Measurements from ENCODE around the gene CRACR2B.

Gene CRACR2B

DNA sequence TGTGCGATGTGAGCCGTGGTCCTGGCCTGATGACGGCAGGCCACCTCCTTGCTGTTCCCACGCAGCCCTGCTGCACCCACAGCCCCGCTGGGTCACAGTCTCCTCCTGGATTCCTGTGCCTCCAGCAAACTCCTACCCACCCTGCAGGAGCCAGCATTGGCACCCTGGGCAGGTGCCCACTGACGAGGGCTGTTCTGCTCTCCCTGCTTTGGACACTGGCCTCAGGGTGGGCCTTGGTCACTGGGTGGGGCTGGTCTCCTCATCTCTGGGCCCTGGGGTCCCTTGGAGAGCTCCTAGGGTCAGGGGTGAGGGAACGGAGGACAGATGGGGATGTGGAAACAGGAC, 27.6 kb downstream of the CRACR2B start:
- no peak for DNase-seq

DNA sequence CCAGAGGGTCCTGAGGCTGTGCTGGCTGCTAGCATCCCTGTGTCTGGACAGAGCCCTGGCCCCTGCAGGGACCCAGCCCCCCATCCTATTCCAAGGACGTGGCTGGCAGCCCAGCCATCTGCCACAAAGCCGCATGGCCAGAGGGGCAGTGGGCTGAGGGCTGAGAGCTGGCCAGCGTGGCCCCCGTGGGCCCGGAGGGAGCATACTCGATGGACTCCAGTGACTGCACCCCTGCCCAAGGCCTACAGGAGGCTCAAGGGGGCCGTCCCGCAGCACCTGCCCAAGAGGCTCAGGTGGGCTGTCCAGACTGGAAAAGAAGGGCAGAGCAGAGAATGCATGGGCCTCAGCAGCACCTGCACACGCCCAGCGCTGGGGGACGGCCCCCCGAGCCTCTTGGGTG, 28.1 kb downstream of the CRACR2B start:
- DNase-seq: no peak

DNA sequence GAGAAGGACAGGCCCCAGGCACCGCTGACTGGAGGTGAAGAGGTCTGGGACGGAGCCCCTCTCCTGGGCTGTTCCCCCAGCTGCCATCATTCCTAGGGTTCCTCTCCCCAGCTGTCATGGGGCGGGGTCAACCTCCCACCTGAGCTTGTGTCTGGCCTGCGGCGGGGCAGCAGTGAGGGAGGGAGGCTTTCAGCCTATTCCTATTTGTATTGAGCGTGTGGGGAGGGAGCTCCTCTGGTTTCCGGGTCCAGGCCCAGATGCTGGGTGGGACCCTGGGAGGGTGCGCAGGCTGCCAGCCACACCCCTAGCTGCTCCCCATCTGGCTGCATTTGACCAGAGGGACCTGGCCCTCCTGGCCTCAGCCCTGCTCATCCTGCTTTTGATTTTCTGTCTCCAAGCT, 28.7 kb downstream of the CRACR2B start:
- DNase-seq: no peak

DNA sequence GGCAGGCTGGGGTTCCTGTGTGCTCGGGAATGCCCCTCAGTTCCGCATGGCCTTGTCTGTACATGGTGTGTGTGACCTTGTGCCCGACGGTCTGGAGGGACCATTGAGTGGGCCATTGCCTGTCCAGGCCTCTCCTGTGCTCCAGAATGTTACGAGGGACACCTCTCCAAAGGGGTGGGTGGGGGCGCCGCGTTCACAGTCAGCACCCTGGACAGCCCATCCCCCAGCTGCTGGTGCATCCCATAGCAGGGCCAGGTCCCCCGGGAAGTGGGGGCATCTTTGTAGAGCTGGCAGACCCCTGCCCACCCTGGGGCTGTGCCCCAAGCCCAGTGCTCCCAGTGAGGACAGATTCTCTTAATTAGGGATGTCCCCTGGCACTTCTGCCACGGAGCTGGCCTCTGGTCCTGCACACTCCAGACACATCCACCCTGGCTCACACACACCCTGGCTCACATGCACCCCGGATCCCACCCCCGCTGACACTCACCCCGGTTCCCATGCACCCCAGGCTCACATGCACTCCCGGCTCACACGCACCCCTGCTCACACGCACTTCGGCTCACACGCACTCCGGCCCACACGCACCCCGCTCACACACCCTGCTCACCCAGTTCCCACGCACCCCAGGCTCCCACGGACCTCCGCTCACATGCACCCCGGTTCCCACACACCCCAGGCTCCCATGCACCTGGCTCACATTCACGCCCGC, 30.5 kb downstream of the CRACR2B start:
- DNase-seq: no peak

DNA sequence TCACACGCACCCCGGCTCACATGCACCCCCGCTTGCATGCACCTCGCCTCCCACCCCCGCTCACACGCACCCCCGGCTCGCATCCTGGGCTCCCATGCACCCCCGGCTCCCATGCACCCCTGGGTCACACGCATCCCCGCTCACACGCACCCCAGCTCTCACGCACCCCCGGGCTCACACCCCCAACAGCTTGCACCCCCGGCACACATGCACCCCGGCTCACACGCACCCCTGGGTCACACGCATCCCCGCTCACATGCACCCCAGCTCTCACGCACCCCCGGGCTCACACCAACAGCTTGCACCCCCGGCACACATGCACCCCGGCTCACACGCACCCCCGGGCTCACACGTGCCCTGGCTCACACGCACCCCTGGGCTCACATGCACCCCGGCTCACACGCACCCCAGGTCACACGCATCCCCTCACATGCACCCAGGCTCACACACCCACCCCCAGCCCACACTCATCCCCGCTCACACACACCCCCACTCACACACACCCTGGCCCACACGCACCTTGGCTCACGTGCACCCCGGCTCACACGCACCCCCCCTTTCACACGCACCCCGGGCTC, 31.1 kb downstream of the CRACR2B start:
- DNase-seq: no peak

DNA sequence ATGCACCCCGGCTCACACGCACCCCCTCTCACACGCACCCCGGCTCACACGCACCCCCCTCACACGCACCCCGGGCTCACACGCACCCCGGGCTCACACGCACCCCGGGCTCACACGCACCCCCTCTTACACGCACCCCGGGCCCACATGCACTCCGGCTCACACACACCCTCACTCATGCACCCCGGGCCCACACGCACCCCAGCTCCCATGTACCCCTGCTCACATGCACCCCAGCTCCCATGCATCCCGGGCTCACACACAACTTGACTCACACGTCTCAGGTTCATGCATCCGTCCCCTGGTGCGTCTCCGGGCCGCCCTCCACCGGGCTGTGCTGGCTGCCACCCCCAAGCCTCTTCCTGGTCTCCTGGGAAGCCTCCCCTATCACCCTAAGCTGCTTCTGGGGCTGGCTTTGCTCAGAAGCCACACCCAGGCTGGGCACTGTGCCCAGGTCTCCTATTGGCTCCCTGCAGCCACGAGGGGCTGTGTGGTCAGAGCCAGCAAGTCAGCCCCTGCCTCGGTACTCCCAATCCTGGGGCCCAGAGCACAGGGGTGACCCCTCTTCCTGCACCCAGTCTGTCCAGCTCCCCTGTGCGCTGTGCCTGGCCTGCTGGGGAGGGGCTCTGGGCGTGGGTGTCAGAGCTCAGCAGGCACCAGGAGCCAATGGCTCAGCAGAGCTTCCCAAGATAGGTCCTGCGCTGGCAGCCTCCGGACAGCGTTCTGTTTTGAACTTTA, 31.8 kb downstream of the CRACR2B start:
- DNase-seq: peak; percentile 45

DNA sequence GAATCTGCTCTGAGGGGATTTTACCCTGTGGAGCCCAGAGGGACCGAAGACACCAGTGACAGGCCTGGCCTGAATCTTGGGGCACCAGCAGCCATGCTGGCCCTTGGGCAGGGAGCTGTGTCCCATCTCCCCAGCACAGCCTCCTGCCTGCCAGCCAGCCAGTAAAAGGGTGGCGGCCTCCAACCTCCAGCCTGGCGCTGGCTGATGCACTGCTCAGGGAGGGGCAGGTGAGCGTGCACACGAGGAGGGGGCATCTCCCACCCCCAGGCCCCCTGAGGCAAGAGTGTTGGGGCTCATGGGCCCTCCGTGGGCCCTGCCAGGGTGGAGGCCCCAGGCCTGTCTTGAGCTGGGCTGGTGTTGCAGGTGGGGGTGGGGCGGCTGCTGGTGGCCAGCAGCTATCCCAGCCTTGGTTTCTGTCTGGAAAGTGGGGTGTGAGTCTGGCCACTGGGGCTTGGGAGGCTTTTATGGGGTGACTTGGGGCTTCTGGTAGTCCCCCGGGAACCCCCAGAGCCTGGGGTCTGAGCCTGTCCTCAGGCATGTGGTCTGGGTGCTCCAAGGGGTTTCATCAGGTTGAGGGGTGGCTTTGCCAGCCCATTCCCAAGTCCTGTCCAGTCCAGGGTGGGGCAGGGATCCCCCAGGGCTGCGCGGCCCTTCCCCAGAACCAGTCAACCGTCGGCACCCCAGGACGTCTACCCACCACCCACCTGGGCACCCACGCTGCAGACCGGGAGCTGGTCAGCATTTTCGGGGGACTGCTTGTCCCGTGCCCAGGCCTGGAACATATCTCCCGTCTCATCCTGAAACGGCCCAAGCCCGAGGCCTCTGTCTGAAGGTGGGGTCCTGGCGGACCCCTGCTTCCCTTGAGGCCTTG, 32.8 kb downstream of the CRACR2B start:
- DNase-seq: no peak

DNA sequence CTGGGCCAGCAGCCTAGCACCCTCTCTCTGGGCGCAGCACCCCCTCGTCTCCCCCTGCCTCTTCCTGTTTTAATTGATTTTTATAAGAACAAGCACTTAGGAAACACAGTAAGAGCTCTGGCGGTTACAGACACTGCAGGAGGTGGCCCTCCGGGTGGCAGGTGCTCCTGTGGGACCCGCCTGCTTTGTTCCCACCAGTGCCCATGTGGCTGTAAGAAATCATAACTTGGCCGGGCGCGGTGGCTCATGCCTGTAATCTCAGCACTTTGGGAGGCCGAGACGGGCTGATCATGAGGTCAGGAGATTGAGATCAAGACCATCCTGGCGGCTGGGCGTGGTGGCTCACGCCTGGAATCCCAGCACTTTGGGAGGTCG, 33.4 kb downstream of the CRACR2B start:
- no peak for DNase-seq

DNA sequence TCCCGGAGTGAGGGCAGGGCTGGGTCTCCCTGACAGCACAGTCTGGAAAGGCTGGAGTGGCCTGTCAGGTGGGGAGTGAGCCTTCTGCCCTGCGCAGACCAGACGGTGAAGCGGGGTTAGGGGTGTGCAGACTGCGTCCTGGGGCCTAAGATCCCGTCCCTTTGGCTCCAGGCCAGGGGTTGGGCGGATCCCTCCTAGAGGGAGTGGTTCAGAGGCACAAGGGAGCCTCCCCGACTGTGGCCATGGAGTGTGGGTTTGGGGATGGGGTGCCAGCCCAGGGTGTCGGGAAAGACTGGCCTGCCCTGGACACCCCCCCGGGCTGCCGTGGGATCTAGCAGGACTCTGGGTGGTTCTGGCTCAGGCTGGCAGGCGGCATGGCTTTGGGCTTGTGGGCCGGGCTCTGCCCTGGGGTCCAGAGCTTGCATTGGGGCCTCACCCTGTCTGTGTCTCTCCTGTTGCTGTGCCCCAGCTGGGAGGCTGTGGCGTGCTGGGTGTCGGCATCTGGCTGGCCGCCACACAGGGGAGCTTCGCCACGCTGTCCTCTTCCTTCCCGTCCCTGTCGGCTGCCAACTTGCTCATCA, 34.5 kb downstream of the CRACR2B start:
- no peak for DNase-seq

DNA sequence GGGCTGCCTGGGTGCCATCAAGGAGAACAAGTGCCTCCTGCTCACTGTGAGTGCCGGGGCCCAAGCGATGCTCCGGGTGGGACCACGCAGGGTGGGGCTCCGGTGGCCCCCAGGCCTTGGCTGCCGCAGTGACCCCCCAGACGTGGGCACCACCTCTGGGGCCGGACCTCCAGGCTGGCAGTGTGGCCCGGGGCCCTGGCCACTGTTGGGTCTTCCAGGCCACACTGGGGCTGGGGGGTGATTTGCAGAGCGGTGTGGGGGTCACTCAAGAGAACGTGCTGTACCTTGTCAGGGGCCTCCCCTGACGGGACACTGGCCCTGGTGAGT, 34.9 kb downstream of the CRACR2B start:
- DNase-seq: no peak

DNA sequence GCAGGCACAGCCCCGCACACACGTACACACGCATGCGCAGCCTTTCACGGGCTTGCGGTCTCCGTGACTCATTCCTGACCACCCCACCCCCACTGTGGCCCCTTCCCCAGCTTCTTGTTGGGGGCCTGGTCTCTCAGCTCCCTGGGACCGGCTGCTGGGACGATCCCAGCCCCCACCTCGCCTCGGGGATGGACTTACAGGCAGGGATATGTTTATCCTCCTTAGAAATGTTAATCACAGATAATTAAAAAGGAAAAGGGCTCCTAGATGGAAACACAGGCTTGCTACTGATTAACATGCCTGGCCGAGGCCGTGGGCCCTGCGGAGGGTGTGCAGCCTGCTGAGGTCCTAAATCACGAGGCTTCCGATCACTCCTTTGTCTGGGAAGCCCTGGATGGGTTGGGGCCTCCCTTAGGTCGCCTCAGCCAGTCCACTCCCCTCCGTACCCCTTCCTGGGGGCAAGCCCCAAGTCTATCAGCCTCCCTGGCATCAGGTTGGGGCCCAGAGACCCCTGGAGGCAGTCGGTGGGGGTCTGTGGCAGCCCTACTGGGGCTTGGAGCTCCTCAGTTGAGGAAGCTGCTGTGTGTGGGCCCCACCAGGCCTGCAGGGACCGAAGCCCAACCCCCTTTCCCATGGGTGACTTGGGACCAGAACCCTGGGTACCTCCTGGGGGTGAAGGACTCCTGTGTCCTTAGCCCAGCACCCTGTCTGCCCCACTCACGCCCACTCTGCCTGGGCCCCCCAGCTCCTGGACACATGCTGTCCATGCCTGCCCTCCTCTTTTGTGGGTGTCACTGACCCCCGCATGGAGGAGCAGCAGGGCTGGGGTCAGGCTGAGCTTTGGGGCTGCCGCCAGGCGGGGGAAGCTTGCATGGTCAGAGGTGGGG, 35.5 kb downstream of the CRACR2B start:
- DNase-seq: no peak

DNA sequence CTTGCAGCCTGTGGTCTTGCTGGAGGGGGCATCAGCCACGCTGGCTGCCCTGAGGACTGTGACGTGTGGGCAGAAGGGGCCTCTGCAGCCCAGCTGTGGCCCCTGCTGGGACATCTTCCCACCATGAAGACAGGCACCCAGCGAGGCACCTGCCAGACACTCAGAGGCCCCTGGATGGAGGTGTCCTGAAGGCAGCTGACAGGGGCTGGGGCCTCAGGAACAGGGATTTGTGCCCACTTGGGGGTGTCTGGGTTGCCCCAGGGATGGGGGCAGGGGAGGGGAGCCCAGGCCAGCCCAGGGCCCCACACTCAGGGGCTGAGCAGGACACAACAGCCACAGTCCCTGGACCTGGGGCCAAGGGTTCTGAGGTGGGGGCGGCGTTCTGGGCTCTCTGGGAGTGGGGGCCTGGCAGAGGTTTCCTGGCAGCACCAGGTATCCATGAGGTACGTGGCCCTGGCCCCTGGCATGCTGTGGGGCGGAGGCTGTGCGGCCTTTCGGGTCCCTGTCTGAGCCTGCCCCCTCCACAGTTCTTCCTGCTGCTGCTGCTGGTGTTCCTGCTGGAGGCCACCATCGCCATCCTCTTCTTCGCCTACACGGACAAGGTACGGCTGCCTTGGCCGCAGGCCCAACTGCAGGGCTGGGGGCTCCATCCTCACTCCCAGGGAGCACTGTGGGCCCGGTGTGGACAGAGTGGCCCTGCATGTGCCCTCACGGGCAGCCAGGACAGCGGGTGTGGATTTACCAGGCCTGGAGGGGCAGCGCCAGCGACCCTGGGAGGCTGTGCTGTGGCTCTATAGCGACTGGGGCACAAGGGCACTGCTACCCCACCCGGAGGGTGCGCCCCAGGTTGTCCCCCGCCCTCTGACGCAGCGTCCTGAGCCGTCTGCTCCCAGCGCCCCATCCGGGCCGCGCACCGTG, 36.5 kb downstream of the CRACR2B start:
- DNase-seq: no peak

DNA sequence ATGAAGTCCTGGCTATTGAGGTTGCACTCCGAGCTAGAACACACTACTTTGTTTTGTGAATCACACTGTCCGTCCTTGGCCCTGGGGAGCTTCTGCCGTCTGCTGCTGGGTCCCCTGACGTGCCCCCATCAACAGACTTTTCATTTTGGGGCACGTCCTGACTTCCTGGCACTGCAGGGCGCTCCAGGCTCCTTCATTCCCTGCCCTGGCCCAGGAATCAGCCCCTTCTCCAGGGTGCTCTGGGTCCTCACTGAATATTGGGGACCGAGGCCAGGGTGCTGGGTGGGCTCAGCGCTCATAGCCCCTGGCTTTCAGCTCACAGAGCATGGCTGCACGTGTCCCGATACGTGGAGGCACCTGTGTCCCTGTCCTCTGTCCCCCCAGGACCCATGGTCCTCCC, 37.2 kb downstream of the CRACR2B start:
- DNase-seq: no peak

DNA sequence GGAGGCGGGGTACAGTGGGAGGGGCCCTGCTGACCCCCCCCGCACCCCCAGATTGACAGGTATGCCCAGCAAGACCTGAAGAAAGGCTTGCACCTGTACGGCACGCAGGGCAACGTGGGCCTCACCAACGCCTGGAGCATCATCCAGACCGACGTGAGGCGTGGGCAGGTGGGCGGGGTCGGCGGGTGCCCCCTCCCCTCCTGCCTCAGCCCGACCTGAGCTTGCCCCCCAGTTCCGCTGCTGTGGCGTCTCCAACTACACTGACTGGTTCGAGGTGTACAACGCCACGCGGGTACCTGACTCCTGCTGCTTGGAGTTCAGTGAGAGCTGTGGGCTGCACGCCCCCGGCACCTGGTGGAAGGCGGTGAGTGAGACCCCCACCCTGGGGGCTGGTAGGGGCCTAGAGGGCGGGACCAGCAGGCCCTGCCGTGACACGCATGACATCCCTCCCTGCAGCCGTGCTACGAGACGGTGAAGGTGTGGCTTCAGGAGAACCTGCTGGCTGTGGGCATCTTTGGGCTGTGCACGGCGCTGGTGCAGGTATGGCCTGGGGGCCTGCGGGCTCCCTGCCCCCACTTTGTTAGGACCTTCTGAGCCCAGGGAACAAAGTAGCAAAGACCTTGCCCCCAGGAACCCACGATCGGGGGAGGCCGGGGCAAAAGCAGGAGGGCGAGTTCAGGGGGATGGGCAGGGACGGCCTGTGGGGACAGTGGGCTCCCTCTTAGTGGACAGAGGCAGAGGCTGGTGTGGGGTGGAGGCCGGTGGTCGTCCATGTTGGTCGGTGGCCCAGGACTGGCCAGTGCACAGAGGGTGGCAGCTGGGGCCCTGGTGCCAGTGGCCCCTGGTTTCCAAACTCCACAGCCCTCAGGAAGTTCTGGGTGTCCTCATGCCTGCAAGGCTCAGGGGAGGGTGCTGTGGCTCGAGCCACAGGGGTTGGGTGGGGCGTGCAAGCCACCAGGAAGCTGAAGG, 38.0 kb downstream of the CRACR2B start:
- no peak for DNase-seq

DNA sequence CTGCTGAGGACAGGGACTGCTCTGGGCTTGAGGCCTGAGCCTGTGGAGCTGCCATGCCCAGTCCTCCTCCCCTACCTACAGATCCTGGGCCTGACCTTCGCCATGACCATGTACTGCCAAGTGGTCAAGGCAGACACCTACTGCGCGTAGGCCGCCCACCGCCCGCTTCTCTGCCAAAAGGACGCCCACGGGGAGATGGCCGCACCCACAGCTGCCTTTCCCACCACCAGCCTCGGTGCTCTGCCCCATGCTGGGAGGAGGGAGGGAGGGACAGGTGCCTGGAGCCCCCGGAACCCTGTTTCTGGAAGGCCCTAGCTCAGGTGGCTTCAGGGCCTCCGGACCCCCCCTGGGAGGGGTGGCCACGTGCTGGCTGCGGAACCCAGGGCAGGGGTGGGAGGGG, 38.8 kb downstream of the CRACR2B start:
- DNase-seq: no peak

DNA sequence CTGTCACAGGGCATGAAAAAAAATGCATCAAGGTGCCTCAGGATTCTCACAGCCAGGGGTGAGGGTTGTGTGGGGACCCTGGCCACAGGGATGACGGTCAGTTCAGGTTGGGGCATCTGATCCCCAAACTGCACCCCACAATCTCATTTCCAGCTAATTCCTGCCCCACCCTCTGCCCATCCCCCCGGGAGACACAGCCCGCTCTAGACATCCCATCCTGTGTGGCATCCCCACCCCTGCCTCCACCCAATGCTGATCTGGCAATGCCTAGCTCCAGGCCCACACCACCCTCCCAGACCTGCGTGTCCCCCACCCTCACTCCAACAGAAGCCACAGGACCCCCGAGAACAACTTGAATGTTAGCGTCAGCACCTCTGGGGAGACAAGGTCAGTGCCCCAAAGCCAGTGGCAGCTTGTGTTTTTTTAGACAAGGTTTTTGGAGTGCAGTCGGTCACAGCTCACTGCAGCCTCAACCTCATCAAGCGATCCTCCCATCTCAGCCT, 40.2 kb downstream of the CRACR2B start:
- DNase-seq: no peak

DNA sequence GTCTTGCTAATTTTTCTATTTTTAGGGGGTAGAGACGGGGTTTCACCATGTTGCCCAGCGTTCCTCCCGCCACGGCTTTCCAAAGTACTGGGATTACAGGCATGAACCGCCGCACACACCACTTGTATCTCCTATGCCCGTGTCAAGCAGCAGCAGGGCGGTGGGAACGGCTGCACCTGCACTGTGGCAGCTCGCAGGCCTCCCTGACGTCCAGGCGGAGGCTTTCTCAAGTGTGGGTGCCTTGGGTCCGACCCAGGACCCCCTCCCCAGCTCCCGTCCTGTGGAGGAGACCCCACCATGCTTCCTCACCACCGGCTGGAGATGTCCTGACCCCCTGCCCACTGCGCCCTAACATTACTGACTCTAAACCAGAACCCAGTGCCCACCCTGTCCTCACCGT, 40.7 kb downstream of the CRACR2B start:
- no peak for DNase-seq

DNA sequence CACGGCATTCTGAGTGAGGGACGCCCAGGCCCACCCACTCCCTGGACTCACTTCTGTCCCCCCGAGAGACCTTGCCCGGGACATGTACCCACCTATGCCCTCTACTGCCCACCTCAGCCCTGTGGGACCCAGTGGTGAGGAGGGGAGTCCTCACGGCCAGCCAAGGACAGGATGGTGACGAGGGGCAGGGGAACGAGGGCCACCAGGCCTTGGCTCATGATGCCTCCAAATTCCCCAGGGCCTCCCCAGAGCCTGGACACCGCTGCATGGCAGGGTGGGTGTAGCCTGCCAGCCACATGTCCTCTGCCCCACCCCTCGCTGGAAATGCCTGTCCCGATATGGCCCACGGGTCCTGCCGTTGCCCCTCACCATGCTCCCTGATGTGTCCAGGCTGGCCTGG, 41.1 kb downstream of the CRACR2B start:
- no peak for DNase-seq

DNA sequence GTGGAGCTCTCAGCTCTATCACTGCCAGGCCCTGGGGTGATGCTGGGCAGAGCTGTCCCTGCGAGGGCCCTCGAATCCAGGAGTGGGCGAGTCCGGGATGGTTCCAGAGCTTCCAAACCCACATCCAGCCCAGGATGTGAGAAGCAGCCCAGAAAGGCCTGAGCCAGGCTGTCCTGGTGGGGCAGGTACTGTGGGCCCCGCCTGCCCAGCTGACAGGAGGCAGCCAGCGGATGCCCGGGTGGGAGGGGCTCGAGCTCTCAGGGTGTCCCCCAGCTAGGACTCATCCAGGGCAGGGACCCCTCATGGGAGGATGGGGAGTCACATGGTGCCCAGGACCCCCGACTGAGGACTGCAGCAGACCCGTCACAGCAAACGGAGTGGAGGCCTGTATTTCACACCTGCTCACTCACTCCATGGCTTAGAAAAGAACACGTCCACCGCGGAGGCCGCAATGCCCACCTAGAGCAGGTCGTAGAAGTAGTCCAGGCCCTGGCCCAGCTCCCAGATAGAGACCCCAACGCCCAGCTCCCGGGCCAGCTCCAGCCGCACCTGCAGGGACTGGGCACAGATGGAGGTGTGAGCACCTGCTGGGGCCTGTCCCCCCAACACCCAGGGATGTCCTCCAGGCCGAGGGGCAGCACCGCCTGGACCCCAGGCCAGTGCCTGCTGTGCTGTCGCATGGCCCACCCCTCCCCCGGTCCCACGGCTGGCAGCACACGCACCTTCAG, 41.8 kb downstream of the CRACR2B start:
- no peak for DNase-seq
